ENCODE results near the gene GGT1.
"Not testable (repeated sequence)": the region's sequence is repeated elsewhere in the genome, so short reads cannot be mapped to it uniquely, and the experiment has no call there.

Gene GGT1

DNA sequence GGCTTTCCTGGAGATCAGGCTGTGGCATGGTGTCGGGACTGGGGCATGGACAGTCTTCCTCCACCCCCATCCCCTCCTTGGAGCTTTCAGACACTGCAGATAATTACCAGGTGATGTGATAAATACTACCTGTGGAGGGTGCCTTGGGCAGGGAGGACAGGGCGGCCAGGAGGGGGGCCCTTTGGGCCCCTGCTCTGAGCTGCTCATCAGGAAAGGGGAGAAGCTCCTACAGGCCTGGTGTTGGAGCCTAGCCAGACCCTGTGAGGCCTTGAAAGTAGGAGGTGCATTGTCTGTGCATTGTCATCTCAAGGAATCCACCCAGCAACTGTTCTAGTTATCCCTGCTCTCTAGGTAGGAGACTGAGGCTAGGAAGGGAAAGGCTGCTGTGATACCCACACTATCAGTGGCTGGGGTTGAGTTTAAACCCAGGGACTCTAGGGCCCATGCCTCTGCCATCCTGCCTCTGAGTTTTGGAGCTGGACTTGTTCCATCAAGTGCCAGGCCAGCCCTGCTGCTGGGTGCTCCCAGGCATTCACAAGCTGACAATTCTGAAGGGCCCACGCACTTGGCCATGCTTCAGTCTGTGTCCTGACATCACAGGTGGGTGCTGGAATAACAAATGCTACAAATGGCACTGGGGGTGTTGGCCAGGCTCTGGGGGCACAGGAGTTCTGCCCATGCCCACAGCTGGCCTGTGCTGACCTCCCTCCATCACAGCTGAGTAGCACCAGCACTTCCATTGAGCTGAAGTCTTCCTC is 2.9 kb upstream of the GGT1 start:
- DNase-seq, result not testable (repeated sequence)

DNA sequence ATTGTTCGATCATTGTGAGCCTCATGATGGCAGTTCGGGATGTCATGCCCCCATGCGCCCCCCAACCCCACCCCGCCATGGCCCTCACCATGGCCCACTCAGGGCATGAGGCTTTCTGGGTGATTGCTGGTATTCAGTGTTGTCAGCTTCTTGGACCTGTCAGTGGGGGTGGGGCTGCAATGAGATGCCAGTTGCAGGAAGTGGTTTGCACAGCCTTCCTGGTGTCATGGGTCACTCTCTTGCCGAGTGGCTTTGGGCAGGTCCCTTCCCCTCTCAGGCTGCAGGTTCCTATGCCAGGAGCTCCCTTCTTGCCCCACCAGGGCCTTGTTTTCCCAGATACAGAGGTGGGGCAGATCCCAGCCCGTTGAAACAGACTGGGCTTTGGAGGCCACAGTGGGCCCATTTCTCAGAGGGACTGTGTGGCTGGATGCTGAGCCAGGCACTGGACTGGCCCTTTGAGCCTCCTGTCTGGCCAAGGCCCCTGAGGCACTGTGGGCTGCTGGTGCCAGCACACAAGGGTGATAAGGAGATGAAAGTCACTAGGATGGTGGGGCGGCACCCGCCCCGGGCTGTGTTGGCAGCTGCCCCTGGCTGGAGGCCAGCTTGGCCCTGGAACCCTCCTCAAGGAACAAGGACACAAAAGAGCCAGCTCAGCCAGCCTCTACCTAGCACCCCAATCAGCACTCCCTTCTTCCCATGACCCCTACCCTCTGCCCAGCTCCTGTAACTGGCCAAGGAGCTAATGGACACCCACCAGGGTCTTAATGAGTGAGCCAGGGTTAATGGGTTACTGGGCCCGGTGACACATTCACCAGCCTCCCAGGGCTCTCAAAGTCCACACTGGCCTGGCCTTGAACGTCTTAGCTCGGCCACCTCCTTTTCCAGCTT is 1.5 kb upstream of the GGT1 start:
- DNase-seq, result peak; percentile 40

DNA sequence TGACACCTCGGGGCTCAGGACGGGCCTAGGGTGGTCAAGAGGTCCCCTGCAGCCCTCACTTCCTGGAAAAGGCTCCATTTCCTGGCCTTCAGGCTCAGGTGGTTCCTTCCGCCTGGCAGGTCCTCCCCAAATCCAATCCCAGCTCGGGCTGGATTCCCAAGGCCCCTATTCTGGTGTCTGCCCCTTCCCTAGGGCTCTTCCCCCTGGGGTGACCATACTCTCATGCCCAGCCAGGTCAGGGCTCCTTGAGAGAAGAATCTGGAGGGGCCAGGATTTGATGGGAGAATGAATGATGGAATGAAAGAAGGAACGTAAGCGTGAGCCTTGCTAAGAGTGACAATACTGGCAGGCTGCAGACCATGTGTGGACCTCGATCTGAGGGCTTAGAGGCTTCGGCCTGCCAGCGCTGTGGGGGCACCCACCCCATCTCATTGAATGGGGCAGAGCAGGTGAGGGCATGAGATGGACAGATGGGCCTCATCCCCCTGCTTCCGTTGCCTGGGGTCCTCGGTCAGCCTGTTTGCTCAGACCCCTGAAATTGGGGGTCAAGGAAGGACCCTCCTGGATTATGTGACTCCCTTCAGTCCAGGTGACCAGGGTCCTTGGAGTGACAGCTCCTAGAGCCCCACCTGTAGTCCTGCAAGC is 766 bp upstream of the GGT1 start:
- not testable (repeated sequence) for DNase-seq

DNA sequence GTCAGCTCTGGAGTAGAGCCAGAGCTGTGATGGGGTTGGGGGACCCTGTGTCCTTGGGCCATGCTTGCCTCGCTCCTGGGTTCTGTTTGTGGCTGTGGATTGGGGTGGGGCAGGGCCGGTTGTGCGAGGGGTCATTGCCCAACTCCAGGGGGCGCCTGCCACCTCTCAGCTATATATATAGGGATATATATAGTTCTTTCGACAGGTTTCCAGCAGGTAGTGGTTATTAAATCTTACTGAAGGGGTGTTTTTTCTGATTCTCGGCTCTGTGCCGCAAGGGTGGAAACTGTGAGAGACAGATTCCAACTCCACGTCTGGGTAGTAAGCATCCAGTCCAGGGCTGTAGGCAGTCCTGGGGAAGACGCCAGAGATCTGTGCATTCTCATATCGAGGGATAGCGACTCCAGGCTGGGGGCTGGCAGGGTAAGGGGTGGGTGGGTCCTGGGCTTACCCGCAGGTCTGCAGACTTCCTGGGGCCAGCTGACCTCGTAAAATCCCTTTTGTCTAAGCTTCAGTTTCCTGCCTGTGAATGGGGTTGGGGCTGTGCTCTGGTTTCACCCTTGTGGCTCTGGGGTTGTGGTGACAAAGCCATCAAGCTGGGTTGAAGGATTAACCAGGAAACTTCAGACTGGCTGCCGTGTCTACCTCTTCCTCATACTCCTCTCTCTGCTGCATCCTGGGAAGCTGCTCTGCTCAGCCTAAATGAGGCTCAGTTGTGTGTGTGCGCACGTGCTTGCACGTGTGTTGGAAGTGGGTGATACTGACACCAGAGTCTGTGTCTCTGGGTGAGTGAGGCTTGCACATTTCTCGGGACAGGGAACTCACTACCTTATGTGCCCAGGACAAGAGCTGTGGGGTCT is 1.0 kb downstream of the GGT1 start:
- DNase-seq, result not testable (repeated sequence)

GRCh38 chr22:24606340-24606739 is 3.3 kb downstream of the GGT1 start:
- DNase-seq, result not testable (repeated sequence)

DNA sequence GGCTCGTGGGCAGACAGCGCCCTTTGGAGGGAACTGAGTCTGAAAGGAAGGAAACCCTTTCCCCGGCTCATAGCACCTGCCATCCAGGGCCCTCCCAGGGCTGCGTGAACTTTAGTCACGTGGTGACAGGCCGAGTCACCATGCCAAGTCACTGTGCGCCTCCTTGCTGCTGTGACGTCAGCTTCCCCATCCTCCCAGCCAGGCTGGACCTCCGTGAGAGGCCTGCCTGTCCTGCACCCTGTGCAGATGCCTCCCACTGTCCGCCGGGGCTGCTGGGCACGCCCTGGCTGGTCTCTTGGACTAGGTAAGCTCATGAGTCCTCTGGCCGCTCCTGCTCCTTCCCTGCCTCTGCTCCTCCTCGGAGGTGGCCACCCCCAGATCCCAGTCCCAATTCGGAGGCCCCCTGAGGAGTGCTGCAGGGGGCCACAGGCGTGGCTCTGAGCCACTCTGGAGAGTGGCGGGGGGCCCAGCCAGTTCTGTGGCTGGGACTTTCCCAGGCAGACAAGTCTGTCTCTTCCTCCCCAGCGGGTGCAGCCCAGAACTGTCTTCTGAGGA is 4.5 kb downstream of the GGT1 start:
- DNase-seq, result peak; percentile 75

GRCh38 chr22:24608327-24608726 is 5.3 kb downstream of the GGT1 start:
- DNase-seq, result not testable (repeated sequence)

- not testable (repeated sequence) for DNase-seq
Measured at GRCh38 chr22:24609888-24610287, 6.9 kb downstream of the GGT1 start.

GRCh38 chr22:24614794-24615193 is 11.8 kb downstream of the GGT1 start:
- DNase-seq, result not testable (repeated sequence)

GRCh38 chr22:24621244-24621643 is 18.3 kb downstream of the GGT1 start:
- DNase-seq, result not testable (repeated sequence)

GRCh38 chr22:24622596-24622995 is 19.6 kb downstream of the GGT1 start:
- DNase-seq, result not testable (repeated sequence)

- not testable (repeated sequence) for DNase-seq
Measured at GRCh38 chr22:24627911-24628310, 24.9 kb downstream of the GGT1 start.

DNA sequence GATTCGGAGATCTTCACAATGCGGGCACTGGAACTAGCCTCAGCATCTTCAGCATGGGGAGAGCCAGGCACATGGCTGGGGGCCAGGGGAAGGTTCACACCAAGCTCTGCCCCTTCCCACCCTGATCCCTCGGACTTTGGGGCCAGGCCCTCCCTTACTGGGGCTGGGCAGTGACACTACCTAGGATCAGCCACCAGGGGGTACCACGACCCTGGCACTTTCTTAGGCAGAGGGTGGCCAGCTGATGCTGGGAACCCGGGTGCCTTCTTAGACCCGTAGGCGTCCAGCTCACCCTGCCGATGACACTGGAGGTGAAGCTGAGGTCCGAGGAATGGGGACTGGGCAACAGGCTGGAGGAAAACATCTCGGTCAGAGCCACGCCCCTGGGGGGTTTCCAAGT is 26.1 kb downstream of the GGT1 start:
- DNase-seq, result not testable (repeated sequence)

DNA sequence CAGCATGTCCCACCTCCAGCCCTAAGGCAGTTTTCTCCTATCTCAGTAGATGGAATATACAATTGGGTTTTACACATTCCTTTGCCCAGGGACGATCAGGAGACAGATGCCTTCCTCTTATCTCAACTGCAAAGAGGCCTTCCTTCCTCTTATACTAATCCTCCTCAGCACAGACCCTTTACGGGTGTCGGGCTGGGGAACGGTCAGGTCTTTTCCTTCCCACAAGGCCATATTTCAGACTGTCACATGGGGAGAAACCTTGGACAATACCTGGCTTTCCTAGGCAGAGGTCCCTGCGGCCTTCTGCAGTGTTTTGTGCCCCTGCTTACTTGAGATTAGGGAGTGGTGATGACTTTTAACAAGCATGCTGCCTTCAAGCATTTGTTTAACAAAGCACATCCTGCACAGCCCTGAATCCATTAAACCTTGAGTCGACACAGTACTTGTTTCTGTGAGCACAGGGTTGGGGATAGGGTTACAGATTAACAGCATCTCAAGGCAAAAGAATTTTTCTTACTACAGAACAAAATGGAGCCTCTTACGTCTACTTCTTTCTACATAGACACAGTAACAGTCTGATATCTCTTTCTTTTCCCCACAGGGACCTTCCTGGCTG is 27.9 kb downstream of the GGT1 start:
- not testable (repeated sequence) for DNase-seq

GRCh38 chr22:24631430-24632122 is 28.6 kb downstream of the GGT1 start:
- DNase-seq, result not testable (repeated sequence)

DNA sequence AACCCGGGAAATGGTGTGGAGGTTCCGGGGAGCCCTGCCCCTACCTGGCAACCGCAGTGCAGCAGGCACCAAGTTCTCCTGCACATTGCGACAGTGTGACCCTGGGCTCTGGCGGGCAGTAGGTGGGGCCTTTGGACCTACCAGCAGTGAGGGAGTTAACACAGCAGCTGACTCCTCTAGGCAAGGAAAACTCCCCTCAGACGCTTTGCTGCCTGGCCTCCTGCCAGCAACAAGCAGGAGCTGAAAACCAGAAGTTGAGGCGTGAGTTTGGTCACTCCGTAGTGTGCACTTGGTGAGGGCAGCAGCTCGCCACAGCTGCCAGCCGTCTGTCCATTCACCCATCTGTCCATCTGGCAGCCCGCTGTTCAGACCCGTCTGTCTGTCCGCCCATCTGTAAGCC is 29.6 kb downstream of the GGT1 start:
- not testable (repeated sequence) for DNase-seq

DNA sequence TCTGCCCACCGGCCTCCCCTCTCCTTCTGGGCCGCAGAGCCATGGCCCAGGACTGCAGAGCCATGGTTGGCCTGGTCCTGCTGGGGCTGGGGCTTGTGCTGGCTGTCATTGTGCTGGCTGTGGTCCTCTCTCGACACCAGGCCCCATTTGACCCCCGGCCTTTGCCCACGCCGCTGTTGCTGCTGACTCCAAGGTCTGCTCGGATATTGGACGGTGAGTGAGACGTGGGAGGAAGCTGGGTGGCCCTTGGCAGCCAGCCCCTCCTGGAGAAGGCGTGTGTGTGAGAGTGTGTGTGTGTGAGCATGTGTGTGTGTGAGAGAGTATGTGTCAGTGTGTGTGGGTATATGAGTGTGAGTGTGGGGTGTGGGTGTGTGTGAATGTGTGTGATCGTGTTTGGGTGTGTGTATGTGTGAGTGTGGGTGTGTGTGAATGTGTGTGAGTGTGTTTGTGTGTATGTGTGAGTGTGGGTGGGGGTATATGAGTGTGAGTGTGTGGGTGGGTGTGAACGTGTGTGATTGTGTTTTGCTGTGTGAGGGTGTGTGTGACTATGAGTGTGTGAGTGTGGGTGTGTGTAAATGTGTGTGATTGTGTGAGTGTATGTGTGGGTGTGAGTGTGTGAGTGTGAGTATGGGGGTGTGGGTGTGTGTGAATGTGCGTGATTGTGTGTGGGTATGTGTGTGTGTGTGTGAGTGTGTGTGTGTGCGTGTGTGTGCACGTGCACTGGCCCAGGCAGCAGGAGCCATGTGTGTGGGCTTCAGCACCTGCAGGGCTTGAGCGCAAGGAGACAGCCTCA is 30.4 kb downstream of the GGT1 start:
- DNase-seq, result not testable (repeated sequence)

DNA sequence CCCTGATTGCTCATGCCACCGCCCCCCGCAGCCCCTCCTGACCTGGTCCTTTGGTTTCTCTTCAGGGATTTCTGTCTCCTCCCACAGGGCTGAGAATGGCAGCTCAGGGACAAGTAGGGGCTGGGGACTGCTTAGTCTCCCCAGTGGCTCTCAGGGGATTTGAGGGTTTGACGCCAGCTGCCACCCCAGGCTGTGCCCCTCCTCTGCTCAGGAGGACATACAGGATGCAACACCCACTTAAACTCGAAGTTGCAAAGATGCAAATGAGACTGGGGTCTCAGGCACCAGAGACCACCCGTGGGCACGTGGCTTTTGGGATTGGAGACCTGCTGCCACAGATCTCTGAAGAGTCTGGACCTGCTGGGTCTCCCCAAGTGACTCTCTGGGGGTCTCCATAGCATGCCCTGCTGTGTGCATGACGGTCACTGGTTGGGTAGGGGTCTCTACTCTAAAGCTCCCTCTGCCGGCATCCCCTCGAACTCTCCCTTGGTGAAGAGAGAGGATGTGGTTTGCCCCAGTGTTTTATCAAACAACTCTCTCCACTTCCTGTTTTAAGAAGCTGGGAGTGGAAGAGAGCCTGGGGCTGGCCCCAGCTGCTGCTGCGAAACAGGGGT is 31.9 kb downstream of the GGT1 start:
- not testable (repeated sequence) for DNase-seq

GRCh38 chr22:24636513-24636912 is 33.5 kb downstream of the GGT1 start:
- not testable (repeated sequence) for DNase-seq

DNA sequence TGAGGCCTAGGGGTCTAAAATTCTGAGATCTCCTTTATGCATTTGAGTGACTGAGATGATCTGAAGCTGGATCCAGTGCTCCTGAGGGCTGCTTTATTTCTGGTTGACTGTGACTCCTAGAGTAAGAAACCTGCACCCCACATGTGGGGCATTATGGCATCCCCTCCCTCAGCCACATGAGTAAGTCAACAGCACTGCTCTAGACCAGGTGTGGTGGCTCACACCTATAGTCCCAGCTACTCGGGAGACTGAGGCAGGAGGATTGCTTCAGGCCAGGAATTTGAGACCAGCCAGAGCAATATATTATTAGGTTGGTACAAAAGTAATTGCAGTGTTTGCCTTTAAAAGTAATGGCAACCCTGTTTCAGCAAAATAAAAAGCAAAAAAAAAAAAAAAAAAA is 39.3 kb downstream of the GGT1 start:
- not testable (repeated sequence) for DNase-seq
